ENCODE results near the gene RNF7.

DNA sequence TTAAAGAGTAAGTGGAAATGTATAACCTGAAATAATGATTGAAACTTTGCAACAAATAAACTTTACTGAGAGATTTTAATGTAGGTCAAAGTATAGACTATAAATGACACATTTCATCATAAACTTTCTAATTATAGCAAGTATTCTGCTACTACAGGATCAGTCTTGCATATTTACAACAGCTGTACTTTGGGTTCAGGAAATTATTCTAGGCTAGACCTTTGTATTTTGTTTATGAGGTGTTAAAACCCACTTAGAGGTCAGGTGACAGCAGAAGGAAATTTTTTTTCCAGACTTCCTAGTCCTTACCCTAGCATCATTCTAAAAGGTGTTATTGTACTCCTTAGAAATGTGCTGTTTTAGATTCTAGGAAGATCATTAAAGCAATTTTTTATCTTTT lies 2.3 kb downstream of the RNF7 start:
- TF ChIP-seq, protein P1, sequence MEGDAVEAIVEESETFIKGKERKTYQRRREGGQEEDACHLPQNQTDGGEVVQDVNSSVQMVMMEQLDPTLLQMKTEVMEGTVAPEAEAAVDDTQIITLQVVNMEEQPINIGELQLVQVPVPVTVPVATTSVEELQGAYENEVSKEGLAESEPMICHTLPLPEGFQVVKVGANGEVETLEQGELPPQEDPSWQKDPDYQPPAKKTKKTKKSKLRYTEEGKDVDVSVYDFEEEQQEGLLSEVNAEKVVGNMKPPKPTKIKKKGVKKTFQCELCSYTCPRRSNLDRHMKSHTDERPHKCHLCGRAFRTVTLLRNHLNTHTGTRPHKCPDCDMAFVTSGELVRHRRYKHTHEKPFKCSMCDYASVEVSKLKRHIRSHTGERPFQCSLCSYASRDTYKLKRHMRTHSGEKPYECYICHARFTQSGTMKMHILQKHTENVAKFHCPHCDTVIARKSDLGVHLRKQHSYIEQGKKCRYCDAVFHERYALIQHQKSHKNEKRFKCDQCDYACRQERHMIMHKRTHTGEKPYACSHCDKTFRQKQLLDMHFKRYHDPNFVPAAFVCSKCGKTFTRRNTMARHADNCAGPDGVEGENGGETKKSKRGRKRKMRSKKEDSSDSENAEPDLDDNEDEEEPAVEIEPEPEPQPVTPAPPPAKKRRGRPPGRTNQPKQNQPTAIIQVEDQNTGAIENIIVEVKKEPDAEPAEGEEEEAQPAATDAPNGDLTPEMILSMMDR (IDR thresholded peaks at IDR 0.05) = no peak
- TF ChIP-seq POLR2A (IDR thresholded peaks at IDR 0.05) = no peak
